WERI-Rb-1 (cell line): Measurements from ENCODE around the gene IGSF9.
A peak's percentile ranks its signal among the peaks of the same experiment; 100 is the strongest.

Experiments used
- DNase-seq: peaks from one replicate; pipeline ENCODE4 v3.0.0-alpha.2; 2020
- H3K27ac ChIP-seq: fragments of 250-450 bp; sonication (Bioruptor Pico); 2 replicates; pipeline ENCODE4 v1.5.1; 2020; ENCODE audit warnings: mild to moderate bottlenecking, moderate library complexity
- H3K27me3 ChIP-seq: fragments of 250-450 bp; sonication (Bioruptor Pico); 2 replicates; pipeline ENCODE4 v1.5.1; 2021; ENCODE audit warnings: mild to moderate bottlenecking, low read depth, moderate library complexity; ENCODE audit not compliant: insufficient read depth, severe bottlenecking
- H3K36me3 ChIP-seq: fragments of 250-450 bp; sonication (Bioruptor Pico); 2 replicates; pipeline ENCODE4 v1.5.1; 2020; ENCODE audit warnings: mild to moderate bottlenecking, moderate library complexity
- H3K4me3 ChIP-seq: 2 replicates; pipeline ENCODE4 v1.5.1; 2011; ENCODE audit warnings: low read depth, mild to moderate bottlenecking, control low read depth, low read length
- H3K9me3 ChIP-seq: fragments of 250-450 bp; sonication (Bioruptor Pico); 2 replicates; pipeline ENCODE4 v1.5.1; 2021; ENCODE audit warnings: mild to moderate bottlenecking, moderate library complexity; ENCODE audit not compliant: severe bottlenecking
- TF ChIP-seq, protein P1 (sequence below): IDR thresholded peaks from 2 replicates; pipeline ENCODE4 v1.5.1; 2011; ENCODE audit warnings: low read depth, mild to moderate bottlenecking, control low read depth, inconsistent platforms, low read length

Gene IGSF9

GRCh38 chr1:159983681-159984080 is 38.3 kb upstream of the IGSF9 start:
- Histone ChIP-seq H3K36me3 (no peaks in the 10 kb centered on the region), H3K27ac (peak overlapping the region; percentile 65), H3K4me3 (no peak overlapping the region; the same call in 1 of the 2 replicates), H3K27me3 (no peaks in the 10 kb centered on the region), H3K9me3 (peaks cover 8% of the 10 kb centered on the region)
- peak; percentile 71 for DNase-seq
- TF ChIP-seq, protein P1, sequence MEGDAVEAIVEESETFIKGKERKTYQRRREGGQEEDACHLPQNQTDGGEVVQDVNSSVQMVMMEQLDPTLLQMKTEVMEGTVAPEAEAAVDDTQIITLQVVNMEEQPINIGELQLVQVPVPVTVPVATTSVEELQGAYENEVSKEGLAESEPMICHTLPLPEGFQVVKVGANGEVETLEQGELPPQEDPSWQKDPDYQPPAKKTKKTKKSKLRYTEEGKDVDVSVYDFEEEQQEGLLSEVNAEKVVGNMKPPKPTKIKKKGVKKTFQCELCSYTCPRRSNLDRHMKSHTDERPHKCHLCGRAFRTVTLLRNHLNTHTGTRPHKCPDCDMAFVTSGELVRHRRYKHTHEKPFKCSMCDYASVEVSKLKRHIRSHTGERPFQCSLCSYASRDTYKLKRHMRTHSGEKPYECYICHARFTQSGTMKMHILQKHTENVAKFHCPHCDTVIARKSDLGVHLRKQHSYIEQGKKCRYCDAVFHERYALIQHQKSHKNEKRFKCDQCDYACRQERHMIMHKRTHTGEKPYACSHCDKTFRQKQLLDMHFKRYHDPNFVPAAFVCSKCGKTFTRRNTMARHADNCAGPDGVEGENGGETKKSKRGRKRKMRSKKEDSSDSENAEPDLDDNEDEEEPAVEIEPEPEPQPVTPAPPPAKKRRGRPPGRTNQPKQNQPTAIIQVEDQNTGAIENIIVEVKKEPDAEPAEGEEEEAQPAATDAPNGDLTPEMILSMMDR = no peak

- Histone ChIP-seq H3K27ac (no peak overlapping the region), H3K4me3 (no peak overlapping the region), H3K36me3 (no peaks in the 10 kb centered on the region), H3K27me3 (no peaks in the 10 kb centered on the region), H3K9me3 (peaks cover 8% of the 10 kb centered on the region)
- no peak for DNase-seq
- TF ChIP-seq, protein P1 = no peak
These were observed 36.9 kb upstream of the IGSF9 start for GRCh38 chr1:159982280-159982679.

GRCh38 chr1:159981351-159982055 is 36.1 kb upstream of the IGSF9 start:
- Histone ChIP-seq H3K9me3 (peaks cover 8% of the 10 kb centered on the region), H3K36me3 (no peaks in the 10 kb centered on the region), H3K4me3 (no peak overlapping the region), H3K27me3 (no peaks in the 10 kb centered on the region), H3K27ac (no peak overlapping the region)
- peak; percentile 13 for DNase-seq
- TF ChIP-seq, protein P1 = no peak

DNA sequence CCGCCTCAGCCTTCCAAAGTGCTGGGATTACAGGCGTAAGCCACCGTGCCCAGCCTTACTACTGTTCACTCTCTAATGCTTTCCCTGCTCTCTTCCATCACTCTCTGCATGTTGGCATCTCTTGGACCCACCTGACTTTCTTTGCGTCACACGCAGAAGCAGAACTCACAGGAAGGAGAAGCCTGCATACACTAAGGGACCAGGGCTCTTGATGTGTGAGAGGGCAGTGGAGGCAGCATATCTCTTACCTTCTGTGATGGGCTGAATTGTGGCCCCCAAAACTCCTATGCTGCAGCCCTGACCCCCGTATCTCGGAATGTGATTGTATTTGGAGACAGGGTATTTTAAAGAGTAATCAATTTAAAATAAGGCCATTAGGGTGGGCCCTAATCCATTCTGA is 35.4 kb upstream of the IGSF9 start:
- Histone ChIP-seq H3K27me3 (no peaks in the 10 kb centered on the region), H3K36me3 (no peaks in the 10 kb centered on the region), H3K4me3 (no peak overlapping the region), H3K27ac (no peak overlapping the region), H3K9me3 (peaks cover 8% of the 10 kb centered on the region)
- TF ChIP-seq, protein P1 = no peak
- DNase-seq = peak; percentile 6

DNA sequence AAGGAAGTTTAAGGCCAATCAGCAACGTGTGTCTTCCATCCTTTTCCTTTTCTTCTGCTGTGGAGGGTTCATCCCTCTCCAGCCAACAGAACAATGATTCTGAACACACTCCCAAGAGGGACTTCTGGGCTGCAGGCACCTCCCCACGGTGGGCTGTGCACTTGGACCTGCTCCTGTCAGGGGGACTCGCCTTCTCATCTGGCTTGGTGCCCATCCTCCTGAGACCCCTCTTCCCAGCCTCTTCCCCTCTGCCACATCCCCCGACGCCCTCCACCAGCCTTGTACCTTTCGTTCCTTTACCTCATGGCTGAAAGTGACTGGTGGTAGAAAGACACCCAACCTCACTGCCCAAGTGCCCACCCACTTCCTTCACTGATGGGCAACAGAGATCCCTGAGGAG is 34.7 kb upstream of the IGSF9 start:
- H3K9me3 ChIP-seq = peaks cover 8% of the 10 kb centered on the region
- peak; percentile 3 for DNase-seq
- no peak overlapping the region for H3K4me3 ChIP-seq
- TF ChIP-seq, protein P1 = no peak
- H3K27ac ChIP-seq = no peak overlapping the region
- H3K36me3 ChIP-seq = no peaks in the 10 kb centered on the region
- H3K27me3 ChIP-seq = no peaks in the 10 kb centered on the region

DNA sequence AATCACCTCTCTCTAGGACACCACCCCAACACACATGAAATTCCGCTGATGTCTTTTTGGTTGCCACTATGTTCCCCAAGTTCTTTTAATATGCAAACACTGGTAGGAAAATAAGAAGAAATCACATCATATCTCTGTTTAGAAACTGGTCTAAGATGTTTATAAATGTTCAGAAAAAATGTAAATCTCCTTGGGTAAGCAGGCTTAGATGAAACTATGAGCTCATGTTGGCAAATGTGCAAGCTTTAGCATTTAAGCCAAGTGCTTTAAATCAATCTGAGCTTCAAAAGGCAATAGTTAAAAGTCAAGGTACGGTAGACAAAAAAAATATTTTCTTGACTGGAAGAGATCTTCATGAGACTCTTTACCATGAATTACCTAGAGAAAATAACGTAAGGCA is 33.8 kb upstream of the IGSF9 start:
- no peaks in the 10 kb centered on the region for H3K27me3 ChIP-seq
- TF ChIP-seq, protein P1 = no peak
- no peak overlapping the region for H3K4me3 ChIP-seq
- no peaks in the 10 kb centered on the region for H3K36me3 ChIP-seq
- no peak overlapping the region for H3K27ac ChIP-seq
- DNase-seq = no peak
- peaks cover 8% of the 10 kb centered on the region for H3K9me3 ChIP-seq
